DMS153 (cell line): ENCODE measurements around the gene ITPR1.
A peak's percentile ranks its signal among the peaks of the same experiment; 100 is the strongest.

Experiments used
- DNase-seq: peaks from one replicate; lab custom pipeline; 2025; lab: John Stamatoyannopoulos, UW

Gene ITPR1

DNA sequence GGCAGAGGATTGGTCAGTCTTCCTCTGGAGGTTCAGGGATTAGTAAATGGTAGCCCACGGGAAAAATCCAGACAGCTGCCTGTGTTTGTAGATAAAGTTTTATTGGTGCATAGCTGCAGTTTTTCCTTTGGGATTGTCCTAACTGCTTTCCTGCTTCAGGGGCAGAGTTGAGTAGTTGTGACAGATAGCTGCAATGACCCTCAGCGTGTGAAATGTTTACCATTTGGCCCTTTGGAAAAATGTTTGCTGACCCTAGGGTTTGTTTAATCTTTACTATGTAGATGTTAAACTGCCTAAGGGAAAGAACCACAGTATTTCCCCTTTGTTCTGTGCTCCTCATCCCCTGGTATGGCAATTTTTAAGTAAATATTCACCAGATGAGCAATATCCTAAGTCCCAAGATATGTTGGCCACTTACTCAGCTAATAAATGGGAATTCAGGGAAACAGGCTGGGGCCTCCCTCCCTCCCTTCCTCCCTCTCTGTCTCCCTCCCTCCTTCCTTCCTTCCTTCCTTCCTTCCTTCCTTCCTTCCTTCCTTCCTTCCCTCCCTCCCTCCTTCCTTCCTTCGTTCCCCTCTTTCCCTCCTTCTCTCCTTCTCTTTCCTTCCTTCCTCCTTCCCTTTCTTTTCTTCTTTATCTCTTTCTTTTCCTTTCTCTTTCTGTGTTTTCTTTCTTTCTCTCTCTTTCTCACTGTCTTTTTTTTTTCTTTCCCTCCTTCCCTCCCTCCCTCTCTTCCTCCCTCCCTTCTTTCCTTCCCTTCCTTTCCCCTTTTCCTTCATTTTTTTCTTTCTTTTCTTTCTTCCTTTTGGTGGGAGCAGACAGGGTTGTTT, 251.5 kb downstream of the ITPR1 start:
- no peak for DNase-seq

DNA sequence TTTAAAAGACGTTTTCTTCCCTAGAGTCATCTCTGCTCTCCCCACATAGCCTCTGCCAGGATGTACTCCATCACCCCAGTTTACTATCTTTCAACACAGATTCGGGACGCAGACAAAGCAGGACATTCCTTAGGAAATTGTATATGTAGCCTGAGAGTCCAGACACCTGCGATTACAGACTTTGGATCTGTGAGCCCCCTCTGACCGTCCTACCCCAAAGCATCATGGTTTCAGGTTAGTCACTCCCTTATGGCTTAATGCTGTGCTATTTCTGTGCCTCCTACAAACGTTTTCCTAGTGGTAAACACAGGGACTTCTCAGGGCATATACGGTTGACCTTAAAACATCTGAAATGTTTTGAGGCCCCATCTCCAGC, 252.1 kb downstream of the ITPR1 start:
- no peak for DNase-seq

- no peak for DNase-seq
These were observed 253.3 kb downstream of the ITPR1 start for GRCh38 chr3:4746241-4746958.

- no peak for DNase-seq
These were observed 255.0 kb downstream of the ITPR1 start for GRCh38 chr3:4748127-4748526.

DNA sequence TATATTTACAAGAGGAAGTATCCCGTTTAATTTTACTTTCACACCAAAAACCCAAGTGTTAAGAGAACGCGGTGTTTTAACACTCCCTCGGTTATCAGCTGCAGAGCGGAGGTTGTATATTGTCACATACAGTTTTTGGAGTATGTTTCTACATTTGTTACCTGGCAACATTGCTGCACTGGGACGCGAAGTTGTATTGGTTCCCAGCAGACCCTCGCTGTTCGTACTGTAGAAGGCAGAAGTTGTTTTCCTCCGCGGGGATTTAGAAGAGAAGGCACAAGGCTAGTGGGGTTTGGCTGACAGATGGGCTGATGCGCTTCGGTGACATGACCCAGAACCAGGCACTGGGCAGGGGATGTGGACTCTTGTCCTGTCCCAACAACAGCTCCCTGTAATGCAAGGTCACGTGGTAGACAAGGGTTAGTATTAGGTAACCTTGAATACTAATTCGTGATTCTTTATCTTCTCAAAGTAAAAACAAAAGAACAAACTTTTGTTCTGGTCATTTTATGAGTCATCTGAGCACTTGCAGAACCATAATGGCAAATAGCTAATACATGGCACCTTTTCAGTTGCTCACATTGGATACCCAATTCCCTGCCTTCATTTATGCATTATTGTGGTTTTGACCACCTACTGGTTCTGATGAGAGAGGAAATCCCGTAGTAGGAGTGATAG, 255.7 kb downstream of the ITPR1 start:
- DNase-seq: no peak

GRCh38 chr3:4749567-4750002, 256.4 kb downstream of the ITPR1 start:
- DNase-seq: no peak

- no peak for DNase-seq
These were observed 257.3 kb downstream of the ITPR1 start for GRCh38 chr3:4750306-4750968.

DNA sequence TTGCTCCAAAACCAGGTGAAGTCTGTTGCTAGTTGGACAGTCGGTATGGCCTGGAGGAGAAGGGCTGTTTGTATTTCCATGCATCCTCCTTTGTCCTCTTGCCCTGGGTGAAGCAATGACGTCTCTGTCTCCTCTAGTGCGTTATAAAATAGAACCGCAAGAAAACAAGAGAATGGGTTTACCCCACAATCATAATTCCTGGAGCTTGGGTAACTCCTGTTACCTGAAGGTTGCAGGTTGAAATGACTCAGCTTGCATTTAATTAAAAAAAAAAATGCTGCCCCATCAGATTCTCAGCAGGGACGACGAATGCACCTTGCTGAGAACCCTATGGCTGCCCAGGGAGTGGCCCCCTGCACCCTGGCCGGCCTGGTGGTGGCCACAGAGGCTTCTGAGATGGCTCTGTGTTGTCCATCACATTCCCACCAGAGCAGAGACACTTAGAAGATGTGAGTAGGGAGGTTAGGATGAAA, 257.9 kb downstream of the ITPR1 start:
- no peak for DNase-seq

DNA sequence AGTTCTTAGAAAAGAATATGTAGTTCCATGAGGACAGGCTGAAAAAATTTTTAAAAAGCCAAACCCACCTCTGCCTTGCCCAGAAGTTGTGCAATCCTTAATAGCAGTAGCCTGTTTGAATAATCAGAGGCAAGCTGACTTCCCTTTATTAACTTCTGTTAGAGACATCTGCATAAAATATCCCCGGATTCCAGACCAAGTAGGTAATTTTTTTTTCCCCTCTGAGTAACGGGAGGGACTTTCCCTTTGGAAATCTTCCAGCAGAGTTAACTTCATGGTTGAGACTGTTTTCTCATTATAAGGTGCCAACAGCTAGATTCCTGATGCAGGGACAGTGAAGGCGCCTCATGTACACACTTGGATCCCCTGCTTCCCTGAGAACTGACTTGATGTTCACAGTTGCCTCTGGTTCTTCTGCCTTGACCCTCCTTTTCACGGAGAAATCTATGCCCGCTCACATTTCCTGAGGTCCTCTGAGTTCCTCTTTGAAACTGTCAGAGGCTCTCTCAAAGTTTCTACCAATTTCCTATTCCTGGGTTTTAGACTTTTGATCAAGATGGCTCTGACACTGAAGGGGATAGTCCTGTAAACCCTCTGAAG, 258.5 kb downstream of the ITPR1 start:
- DNase-seq: no peak

- no peak for DNase-seq
These were observed 259.3 kb downstream of the ITPR1 start for GRCh38 chr3:4752201-4753072.

- no peak for DNase-seq
These were observed 260.0 kb downstream of the ITPR1 start for GRCh38 chr3:4753073-4753691.

DNA sequence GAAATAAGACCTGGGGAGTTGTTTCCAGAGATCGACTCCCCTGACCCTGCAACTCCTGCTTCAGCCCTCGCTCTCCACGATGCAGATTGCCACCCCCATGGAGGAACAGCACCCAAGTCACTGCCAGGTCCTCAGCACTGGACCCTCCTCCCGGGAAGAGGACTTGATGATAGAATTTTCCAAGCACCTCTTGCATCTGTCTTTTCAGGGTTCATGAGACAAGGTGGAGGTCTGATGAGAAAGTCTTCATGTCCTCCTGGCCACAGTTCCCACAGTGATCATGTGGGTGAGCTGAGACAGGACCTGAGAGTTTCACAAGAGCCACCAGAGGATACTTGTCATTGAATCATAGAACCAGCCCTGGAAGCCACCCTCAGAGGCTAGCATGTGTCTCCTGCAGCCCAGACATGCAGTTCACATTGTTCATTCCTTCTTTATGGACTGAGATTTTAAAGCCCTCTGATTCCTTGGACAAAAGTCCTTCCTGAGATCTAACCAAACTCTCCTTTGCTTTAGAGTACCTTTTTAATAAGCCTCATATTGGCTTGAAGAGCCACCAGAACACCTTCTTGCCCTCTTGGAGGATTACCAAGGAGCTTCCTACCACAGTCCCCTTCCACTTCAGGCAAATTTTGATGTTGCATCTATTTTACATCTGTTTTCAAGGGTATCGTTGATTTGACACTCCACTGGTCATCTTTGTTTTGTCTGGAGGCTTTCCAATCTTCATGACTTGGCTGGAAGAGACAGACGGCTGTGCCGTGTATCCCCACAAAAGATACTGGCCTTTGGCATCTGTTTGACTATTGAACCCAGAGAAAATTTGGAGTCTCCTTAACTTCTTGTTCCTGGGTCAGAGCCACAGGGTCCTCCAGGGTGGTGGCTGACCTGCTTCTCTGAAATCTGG, 261.3 kb downstream of the ITPR1 start:
- DNase-seq: no peak

DNA sequence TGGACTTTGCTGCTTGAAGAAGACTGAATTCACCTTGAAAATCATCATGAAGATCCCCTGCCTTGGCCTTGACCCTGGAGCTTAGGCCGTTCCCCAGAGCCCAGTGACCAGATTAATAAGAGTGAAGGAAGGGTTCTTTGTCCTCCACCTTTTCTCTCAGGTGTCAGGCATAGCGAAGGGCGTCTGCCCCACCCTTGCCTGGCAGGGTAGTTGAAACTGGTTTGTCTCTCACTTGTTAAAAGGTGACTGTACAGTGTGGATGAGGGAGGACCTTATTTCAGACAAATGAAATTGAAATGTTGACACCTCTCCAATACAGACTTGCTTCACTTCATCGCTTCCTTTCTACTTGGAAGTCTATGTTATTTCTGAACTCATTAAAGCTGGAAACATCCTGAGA, 262.4 kb downstream of the ITPR1 start:
- DNase-seq: no peak

DNA sequence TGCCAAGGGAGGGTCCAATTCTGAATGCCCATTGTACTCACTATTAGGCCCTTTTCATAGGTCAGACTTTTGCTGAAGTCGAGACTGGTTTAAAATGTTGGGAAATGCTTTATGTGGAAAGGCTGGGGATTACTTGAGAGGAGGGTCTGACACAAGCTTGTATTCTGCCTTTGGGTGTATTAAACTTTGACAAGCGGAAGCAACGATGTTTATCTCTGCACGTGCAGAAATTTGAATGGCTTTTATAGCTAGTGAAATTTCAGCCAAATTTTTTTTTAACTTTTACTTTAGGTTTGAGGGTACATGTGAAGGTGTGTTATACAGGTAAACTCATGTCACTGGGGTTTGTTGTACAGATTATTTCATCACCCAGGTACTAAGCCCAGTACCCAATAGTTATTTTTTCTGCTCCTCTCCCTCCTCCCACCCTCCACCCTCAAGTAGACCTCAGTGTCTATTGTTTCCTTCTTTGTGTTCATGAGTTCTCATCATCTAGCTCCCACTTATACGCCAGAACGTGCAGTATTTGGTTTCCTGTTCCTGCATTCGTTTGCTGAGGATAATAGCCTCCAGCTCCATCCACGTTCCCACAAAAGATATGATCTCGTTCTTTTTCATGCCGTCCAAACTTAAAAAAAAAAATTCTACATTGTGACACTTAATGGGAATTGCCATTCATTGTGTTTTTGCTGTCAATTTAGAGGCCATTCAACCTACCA, 263.1 kb downstream of the ITPR1 start:
- DNase-seq: peak; percentile 70

- DNase-seq: peak; percentile 88
These were observed 263.9 kb downstream of the ITPR1 start for GRCh38 chr3:4756855-4757574.

DNA sequence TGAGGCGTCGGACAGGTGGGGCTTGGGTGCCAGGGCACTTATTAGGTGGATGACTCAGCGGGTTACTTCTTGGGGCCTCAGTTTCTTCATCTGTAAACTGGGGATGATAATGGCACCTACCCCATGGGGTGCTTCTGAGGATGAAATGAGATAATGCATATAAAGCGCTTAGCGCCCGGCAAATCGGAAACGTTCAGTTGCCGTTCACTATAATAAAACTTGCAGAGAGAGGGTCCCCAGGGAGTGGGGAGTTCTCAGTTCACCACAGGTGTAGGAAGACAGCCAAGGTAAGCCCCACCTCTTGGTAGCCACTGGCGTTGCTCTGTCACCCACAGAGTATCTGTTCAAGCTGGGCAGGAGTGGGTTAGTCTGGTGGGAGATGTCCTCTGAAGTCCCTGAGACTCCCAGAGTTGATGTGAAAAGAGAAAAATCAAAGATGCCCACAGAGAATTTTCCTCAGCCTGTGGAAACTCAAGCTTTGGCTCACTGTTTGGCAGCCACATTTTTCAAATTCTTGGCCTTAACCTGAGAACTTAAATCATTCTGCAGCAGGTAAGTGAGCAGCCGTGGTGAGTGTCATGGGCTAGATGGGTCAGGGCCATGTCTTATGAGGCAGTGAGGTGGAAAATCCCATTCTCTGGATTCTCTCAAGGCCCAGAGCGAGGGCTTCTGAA, 264.6 kb downstream of the ITPR1 start:
- DNase-seq: no peak

GRCh38 chr3:4758249-4758860, 265.2 kb downstream of the ITPR1 start:
- no peak for DNase-seq
